ENCODE results near the gene ACOX3. TPM values are rescaled to one million over a fixed set of nuclear protein-coding genes. Genes with fewer than 3 reads are reported as not detected.

The ACOX3 gene
- total RNA-seq, 2 experiments from 2014 or later, result 16.8 to 17.7 TPM

- no peak overlapping the region for H3K27ac Mint-ChIP-seq
- no peaks in the 10 kb centered on the region for H3K4me1 Mint-ChIP-seq
- DNase-seq, result no peak
- ChIA-PET POLR2A (no interaction called here), CTCF (no interaction called here)
- no peak overlapping the region for H3K4me3 Mint-ChIP-seq
- no peaks in the 10 kb centered on the region for H3K36me3 Mint-ChIP-seq (ENCODE audit: low read depth)
- H3K9me3 Mint-ChIP-seq, result no peaks in the 10 kb centered on the region
- no peaks in the 10 kb centered on the region for H3K27me3 Mint-ChIP-seq
Observed at GRCh38 chr4:8385106-8385505, 55.4 kb downstream of the ACOX3 start.

- CTCF ChIA-PET, result no interaction called here
- Mint-ChIP-seq H3K4me3 (no peak overlapping the region), H3K36me3 (ENCODE audit: low read depth) (no peaks in the 10 kb centered on the region)
Observed at GRCh38 chr4:8384397-8385060, 56.0 kb downstream of the ACOX3 start.

GRCh38 chr4:8383451-8384160 lies 56.9 kb downstream of the ACOX3 start:
- Mint-ChIP-seq H3K4me1 (no peaks in the 10 kb centered on the region), H3K27ac (no peak overlapping the region), H3K4me3 (no peak overlapping the region), H3K36me3 (ENCODE audit: low read depth) (no peaks in the 10 kb centered on the region), H3K9me3 (no peaks in the 10 kb centered on the region), H3K27me3 (no peaks in the 10 kb centered on the region)
- ChIA-PET CTCF (no interaction called here), POLR2A (no interaction called here)
- DNase-seq, result no peak

More at GRCh38 chr4:8384397-8385060, 56.0 kb downstream of the ACOX3 start:
- H3K9me3 Mint-ChIP-seq, result no peaks in the 10 kb centered on the region
- DNase-seq, result no peak
- no peak overlapping the region for H3K27ac Mint-ChIP-seq
- POLR2A ChIA-PET, result no interaction called here
- no peaks in the 10 kb centered on the region for H3K27me3 Mint-ChIP-seq
- H3K4me1 Mint-ChIP-seq, result no peaks in the 10 kb centered on the region

- Mint-ChIP-seq H3K27me3 (no peaks in the 10 kb centered on the region), H3K36me3 (ENCODE audit: low read depth) (no peaks in the 10 kb centered on the region), H3K4me3 (no peak overlapping the region), H3K27ac (no peak overlapping the region), H3K9me3 (no peaks in the 10 kb centered on the region), H3K4me1 (no peaks in the 10 kb centered on the region)
- ChIA-PET CTCF (no interaction called here), POLR2A (no interaction called here)
- no peak for DNase-seq
Observed at GRCh38 chr4:8383016-8383415, 57.5 kb downstream of the ACOX3 start.

GRCh38 chr4:8381814-8382581 lies 58.5 kb downstream of the ACOX3 start:
- POLR2A ChIA-PET, result no interaction called here
- no peak overlapping the region for H3K4me3 Mint-ChIP-seq
- no peaks in the 10 kb centered on the region for H3K4me1 Mint-ChIP-seq
- no peaks in the 10 kb centered on the region for H3K36me3 Mint-ChIP-seq (ENCODE audit: low read depth)
- H3K9me3 Mint-ChIP-seq, result no peaks in the 10 kb centered on the region
- H3K27ac Mint-ChIP-seq, result no peak overlapping the region
- no peak for DNase-seq
- CTCF ChIA-PET, result no interaction called here
- no peaks in the 10 kb centered on the region for H3K27me3 Mint-ChIP-seq

GRCh38 chr4:8380511-8381415 lies 59.8 kb downstream of the ACOX3 start:
- no peaks in the 10 kb centered on the region for H3K27me3 Mint-ChIP-seq
- H3K4me3 Mint-ChIP-seq, result no peak overlapping the region
- H3K9me3 Mint-ChIP-seq, result no peaks in the 10 kb centered on the region
- CTCF ChIA-PET, result no interaction called here
- H3K27ac Mint-ChIP-seq, result no peak overlapping the region
- no peak for DNase-seq
- POLR2A ChIA-PET, result no interaction called here
- no peaks in the 10 kb centered on the region for H3K4me1 Mint-ChIP-seq
- H3K36me3 Mint-ChIP-seq (ENCODE audit: low read depth), result no peaks in the 10 kb centered on the region

GRCh38 chr4:8379771-8380170 lies 60.8 kb downstream of the ACOX3 start:
- POLR2A ChIA-PET, result no interaction called here
- no peak for DNase-seq
- CTCF ChIA-PET, result no interaction called here
- Mint-ChIP-seq H3K27me3 (no peaks in the 10 kb centered on the region), H3K4me1 (no peaks in the 10 kb centered on the region), H3K9me3 (no peaks in the 10 kb centered on the region), H3K4me3 (no peak overlapping the region), H3K27ac (no peak overlapping the region), H3K36me3 (ENCODE audit: low read depth) (no peaks in the 10 kb centered on the region)

GRCh38 chr4:8379281-8379680 lies 61.2 kb downstream of the ACOX3 start:
- DNase-seq, result no peak
- H3K4me1 Mint-ChIP-seq, result no peaks in the 10 kb centered on the region
- ChIA-PET POLR2A (no interaction called here), CTCF (no interaction called here)
- H3K4me3 Mint-ChIP-seq, result no peak overlapping the region
- H3K36me3 Mint-ChIP-seq (ENCODE audit: low read depth), result no peaks in the 10 kb centered on the region
- no peaks in the 10 kb centered on the region for H3K27me3 Mint-ChIP-seq
- H3K9me3 Mint-ChIP-seq, result no peaks in the 10 kb centered on the region
- H3K27ac Mint-ChIP-seq, result no peak overlapping the region

GRCh38 chr4:8378776-8379175 lies 61.7 kb downstream of the ACOX3 start:
- POLR2A ChIA-PET, result no interaction called here
- CTCF ChIA-PET, result interaction anchor here (0.6 kb wide), 1 partner anchor 208 kb away, joined by 3 read pairs; no protein-coding TSS in a partner anchor
- Mint-ChIP-seq H3K27ac (no peak overlapping the region), H3K9me3 (no peaks in the 10 kb centered on the region), H3K4me1 (no peaks in the 10 kb centered on the region), H3K36me3 (ENCODE audit: low read depth) (no peaks in the 10 kb centered on the region), H3K27me3 (no peaks in the 10 kb centered on the region), H3K4me3 (no peak overlapping the region)
- DNase-seq, result no peak

GRCh38 chr4:8378101-8378724 lies 62.3 kb downstream of the ACOX3 start:
- no peaks in the 10 kb centered on the region for H3K27me3 Mint-ChIP-seq
- no peak overlapping the region for H3K4me3 Mint-ChIP-seq
- POLR2A ChIA-PET, result no interaction called here
- DNase-seq, result no peak
- no peaks in the 10 kb centered on the region for H3K9me3 Mint-ChIP-seq
- H3K36me3 Mint-ChIP-seq (ENCODE audit: low read depth), result no peaks in the 10 kb centered on the region
- H3K27ac Mint-ChIP-seq, result no peak overlapping the region
- CTCF ChIA-PET, result interaction anchor here (0.6 kb wide), 1 partner anchor 207 kb away, joined by 3 read pairs; no protein-coding TSS in a partner anchor
- H3K4me1 Mint-ChIP-seq, result no peaks in the 10 kb centered on the region

- POLR2A ChIA-PET, result no interaction called here
- H3K27me3 Mint-ChIP-seq, result no peaks in the 10 kb centered on the region
- no peak overlapping the region for H3K4me3 Mint-ChIP-seq
- H3K4me1 Mint-ChIP-seq, result no peaks in the 10 kb centered on the region
- no peak for DNase-seq
- CTCF ChIA-PET, result no interaction called here
- no peaks in the 10 kb centered on the region for H3K9me3 Mint-ChIP-seq
- no peak overlapping the region for H3K27ac Mint-ChIP-seq
- H3K36me3 Mint-ChIP-seq (ENCODE audit: low read depth), result no peaks in the 10 kb centered on the region
Observed at GRCh38 chr4:8377103-8378075, 63.1 kb downstream of the ACOX3 start.
